ENCODE results near the gene SMIM33. TPM values are rescaled to one million over a fixed set of nuclear protein-coding genes. Genes with fewer than 3 reads are reported as not detected.
"Not testable (repeated sequence)": the region's sequence is repeated elsewhere in the genome, so short reads cannot be mapped to it uniquely, and the experiment has no call there.

The SMIM33 gene
- total RNA-seq, 6 experiments from 2014 or later: not detected

DNA sequence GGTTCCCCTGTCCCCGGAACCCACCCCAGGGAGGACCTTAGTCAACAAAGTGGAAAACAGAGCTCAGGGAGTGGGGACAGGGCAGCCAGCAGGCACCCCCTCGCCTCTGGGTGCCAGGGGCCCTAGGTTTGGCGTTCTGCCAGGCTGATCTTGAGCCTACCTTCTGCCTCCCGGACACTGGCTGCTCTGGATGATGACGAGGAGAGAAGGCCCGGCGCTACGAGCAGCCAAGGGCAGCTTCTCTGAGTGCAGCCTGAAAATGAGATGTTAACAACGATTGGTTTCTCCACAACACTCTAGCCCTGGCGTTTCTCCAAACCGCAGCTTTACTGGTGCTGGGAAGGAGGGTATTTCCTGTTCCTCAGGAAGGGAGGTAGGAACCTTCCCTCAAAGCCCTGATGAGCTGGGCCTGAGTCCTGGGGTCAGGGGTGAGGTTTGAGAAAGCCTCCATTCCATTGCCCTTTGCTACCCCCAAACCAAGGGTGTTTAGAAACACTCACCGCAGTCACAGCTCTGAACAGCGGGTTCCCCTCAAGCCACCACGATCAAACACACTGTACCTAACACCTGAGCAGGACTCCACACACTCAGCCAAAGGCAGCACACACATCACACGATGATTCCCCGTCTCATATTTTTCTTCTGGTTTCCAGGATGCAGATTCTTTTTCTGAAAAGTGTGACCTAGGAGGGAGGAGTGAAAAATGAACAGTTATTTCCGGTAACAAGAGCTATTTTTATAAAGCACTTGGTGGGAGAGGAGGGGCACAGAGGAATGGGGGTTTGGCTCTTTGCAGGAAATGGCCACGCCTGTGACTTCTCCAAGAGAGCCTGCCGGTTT lies 11.5 kb downstream of the SMIM33 start, which contains the start of gene STING1:
TSS of gene STING1 (minus strand) at position 709 of the 840 bp plus-strand sequence. CDS start 1,054 bp downstream, outside the sequence.
- intact Hi-C loops (cut with DNase I): no loop called here
- Histone ChIP-seq H3K9me3 (no peaks in the 10 kb centered on the region), H3K27ac (peak within 1 kb of the TSS; percentile 56 to 85 (median 76)), H3K27me3 (no peaks in the 10 kb centered on the region), H3K4me3 (peak within 1 kb of the TSS; percentile 33 to 44 (median 41)), H3K36me3 (no peaks in the 10 kb centered on the region), H3K4me1 (no peaks in the 10 kb centered on the region)
- DNase-seq (peak; percentile 55 to 65 (median 62)), ATAC-seq (peak; percentile 51 to 63 (median 57))
- TF ChIP-seq, protein P1, sequence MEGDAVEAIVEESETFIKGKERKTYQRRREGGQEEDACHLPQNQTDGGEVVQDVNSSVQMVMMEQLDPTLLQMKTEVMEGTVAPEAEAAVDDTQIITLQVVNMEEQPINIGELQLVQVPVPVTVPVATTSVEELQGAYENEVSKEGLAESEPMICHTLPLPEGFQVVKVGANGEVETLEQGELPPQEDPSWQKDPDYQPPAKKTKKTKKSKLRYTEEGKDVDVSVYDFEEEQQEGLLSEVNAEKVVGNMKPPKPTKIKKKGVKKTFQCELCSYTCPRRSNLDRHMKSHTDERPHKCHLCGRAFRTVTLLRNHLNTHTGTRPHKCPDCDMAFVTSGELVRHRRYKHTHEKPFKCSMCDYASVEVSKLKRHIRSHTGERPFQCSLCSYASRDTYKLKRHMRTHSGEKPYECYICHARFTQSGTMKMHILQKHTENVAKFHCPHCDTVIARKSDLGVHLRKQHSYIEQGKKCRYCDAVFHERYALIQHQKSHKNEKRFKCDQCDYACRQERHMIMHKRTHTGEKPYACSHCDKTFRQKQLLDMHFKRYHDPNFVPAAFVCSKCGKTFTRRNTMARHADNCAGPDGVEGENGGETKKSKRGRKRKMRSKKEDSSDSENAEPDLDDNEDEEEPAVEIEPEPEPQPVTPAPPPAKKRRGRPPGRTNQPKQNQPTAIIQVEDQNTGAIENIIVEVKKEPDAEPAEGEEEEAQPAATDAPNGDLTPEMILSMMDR (IDR thresholded peaks at IDR 0.05): no peak
- no peak for TF ChIP-seq POLR2A (IDR thresholded peaks at IDR 0.05)
- 33% methylated on average over 10 of the region's 19 CpGs for WGBS (ENCODE audit: insufficient coverage, low coverage, low lambda C conversion rate, missing lambda C conversion rate)

DNA sequence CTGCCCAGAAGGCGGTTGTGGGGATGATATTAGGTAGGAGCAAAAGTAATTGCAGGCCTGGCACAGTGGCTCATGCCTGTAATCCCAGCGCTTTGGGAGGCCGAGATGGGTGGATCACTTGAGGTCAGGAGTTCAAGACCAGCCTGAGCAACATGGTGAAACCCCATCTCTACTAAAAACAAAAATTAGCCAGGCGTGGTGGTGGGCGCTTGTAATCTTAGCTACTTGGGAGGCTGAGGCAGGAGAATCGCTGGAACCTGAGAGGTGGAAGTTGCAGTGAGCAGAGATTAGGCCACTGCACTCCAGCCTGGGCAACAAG lies 12.0 kb downstream of the SMIM33 start:
- H3K4me1 ChIP-seq; H3K4me3 ChIP-seq; ATAC-seq; H3K27me3 ChIP-seq; H3K9me3 ChIP-seq; intact Hi-C loops (cut with DNase I); DNase-seq; H3K36me3 ChIP-seq: not testable (repeated sequence)
- peak overlapping the region; percentile 56 to 85 (median 76) for H3K27ac ChIP-seq
- WGBS (ENCODE audit: insufficient coverage, low coverage, low lambda C conversion rate, missing lambda C conversion rate): 57% methylated on average over 4 of the region's 6 CpGs

GRCh38 chr5:139486201-139486600 lies 15.4 kb downstream of the SMIM33 start:
- DNase-seq (no peak), ATAC-seq (no peak)
- Histone ChIP-seq H3K27ac (no peak overlapping the region), H3K27me3 (no peaks in the 10 kb centered on the region), H3K9me3 (no peaks in the 10 kb centered on the region), H3K36me3 (no peaks in the 10 kb centered on the region), H3K4me1 (no peaks in the 10 kb centered on the region), H3K4me3 (no peak overlapping the region)
- no peak for TF ChIP-seq POLR2A (IDR thresholded peaks at IDR 0.05)
- TF ChIP-seq, protein P1 (IDR thresholded peaks at IDR 0.05): no peak
- intact Hi-C loops (cut with DNase I): no loop called here
- WGBS (ENCODE audit: insufficient coverage, low coverage, low lambda C conversion rate, missing lambda C conversion rate): 82% methylated on average over 4 of the region's 7 CpGs

- Histone ChIP-seq H3K4me3 (no peak overlapping the region), H3K27me3 (no peaks in the 10 kb centered on the region), H3K27ac (no peak overlapping the region), H3K36me3 (no peaks in the 10 kb centered on the region), H3K4me1 (no peaks in the 10 kb centered on the region), H3K9me3 (no peaks in the 10 kb centered on the region)
- intact Hi-C loops (cut with DNase I): no loop called here
- DNase-seq: peak in 1 of 3 donors; percentile 37
- WGBS (ENCODE audit: insufficient coverage, low coverage, low lambda C conversion rate, missing lambda C conversion rate): no CpG with 5 or more reads among the region's 3 CpGs
- no peak for TF ChIP-seq POLR2A (IDR thresholded peaks at IDR 0.05)
- TF ChIP-seq, protein P1 (IDR thresholded peaks at IDR 0.05): no peak
- peak; percentile 46 to 80 (median 72) for ATAC-seq
Observed at GRCh38 chr5:139488260-139488659, 17.5 kb downstream of the SMIM33 start.

DNA sequence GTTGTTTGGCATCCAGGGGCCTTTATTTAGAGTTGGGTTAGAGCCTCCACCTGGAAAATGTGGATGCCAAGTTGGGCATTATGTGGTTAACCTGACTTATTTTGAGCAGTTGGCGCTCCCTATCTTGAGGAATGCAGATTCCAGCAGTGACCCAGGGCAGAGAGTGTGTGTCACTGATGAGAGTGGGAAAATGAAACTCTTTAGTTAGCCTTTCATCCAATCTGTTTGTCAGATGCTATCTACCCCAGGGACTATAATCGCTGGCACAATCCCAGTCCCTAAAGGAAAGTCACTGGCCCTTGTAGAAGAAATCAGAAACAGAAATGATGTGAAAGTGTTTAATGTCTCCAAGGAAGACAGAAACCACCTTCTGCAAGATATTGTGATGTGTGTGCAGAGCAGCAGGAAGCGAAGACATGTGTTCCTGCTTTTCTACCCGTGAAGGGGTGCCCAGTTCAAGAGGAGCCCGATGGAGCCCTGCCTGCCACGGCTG lies 21.9 kb downstream of the SMIM33 start:
- ATAC-seq (peak in 2 of 4 donors; percentile 21 to 53), DNase-seq (no peak)
- Histone ChIP-seq H3K27ac (no peak overlapping the region), H3K36me3 (no peaks in the 10 kb centered on the region), H3K4me3 (no peak overlapping the region), H3K4me1 (no peaks in the 10 kb centered on the region), H3K9me3 (no peaks in the 10 kb centered on the region), H3K27me3 (no peaks in the 10 kb centered on the region)
- intact Hi-C loops (cut with DNase I): no loop called here
- 41% methylated on average over 6 of the region's 6 CpGs for WGBS (ENCODE audit: insufficient coverage, low coverage, low lambda C conversion rate, missing lambda C conversion rate)
- TF ChIP-seq, protein P1 (IDR thresholded peaks at IDR 0.05): no peak
- no peak for TF ChIP-seq POLR2A (IDR thresholded peaks at IDR 0.05)

Data from right lobe of liver (tissue), 6 donors.